ENCODE measurements around the gene ZNF236. TPM values are rescaled to one million over a fixed set of nuclear protein-coding genes. Genes with fewer than 3 reads are reported as not detected.

The ZNF236 gene
- total and polyA plus RNA-seq, 2 of the 13 experiments (the other 11 are each of a cell fraction or from before 2014, with no cell fraction given) = 3.0 to 7.2 TPM

DNA sequence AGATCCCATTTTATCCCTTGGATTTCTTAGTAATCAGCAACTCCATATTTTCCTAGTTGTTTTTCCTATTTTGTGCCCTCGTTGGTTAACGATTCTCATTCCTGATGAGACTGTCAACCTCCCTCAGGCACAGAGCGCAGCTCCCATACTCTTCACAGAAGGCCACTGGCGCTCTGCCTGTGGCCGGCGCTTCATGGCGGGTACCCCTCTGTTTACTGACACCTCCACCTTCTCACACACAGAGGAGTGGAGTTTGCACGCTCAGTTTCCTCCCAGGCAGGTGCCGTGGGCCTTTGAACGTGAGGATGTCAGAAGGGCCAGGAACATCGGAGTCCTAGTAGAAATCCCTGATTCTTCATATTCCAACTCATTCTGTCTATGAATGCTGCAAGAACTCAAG lies 171.2 kb downstream of the ZNF236 start (continued):
- TF ChIP-seq, protein P1, sequence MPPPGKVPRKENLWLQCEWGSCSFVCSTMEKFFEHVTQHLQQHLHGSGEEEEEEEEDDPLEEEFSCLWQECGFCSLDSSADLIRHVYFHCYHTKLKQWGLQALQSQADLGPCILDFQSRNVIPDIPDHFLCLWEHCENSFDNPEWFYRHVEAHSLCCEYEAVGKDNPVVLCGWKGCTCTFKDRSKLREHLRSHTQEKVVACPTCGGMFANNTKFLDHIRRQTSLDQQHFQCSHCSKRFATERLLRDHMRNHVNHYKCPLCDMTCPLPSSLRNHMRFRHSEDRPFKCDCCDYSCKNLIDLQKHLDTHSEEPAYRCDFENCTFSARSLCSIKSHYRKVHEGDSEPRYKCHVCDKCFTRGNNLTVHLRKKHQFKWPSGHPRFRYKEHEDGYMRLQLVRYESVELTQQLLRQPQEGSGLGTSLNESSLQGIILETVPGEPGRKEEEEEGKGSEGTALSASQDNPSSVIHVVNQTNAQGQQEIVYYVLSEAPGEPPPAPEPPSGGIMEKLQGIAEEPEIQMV (CRISPR knock-in tag; IDR thresholded peaks at IDR 0.05; ENCODE audit: low read depth) = 0 out of 2 replicates have a peak, but pooled peaks have one; percentile 23

DNA sequence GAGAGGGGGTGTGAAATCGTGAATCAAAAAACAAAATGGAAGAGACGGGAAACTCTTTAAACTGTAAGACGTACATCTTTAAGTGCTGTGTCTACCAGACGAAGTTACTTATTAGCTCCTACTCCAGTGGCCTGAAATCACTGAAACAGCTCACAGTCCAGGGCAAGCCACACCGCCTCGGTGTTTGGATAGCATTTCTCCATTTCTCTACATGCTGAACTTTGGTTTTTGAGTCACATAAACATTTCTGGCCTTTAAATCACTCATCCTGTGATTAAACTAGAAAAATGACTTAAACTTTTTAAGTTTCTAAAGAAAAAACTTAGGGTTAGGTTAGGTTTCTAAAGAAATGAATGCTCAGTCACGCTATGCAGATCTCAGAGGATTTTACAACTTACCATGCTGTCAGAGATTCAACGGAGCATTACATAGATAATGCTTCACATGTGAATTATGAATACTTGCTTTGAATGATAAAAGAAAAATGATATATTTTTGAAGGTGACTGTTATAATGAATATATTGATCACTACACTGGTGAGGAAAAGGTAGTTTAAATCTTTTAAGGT lies 171.8 kb downstream of the ZNF236 start:
- Histone ChIP-seq H3K9ac (ENCODE audit: insufficient read depth, low read depth, low read length) (0 out of 2 replicates have a peak overlapping the region, but pooled peaks have one; percentile 2), H3K4me3 (replicated peaks in 1 of 3; ENCODE audit: insufficient read depth in 1 of 3, low read depth in 2 of 3, low read length in 3 of 3) (peak overlapping the region; percentile 28 to 53 (median 29); a peak in 5 of 6 replicates), H4K20me1 (ENCODE audit: insufficient read depth, low read length) (no peaks in the 10 kb centered on the region), H2AFZ (ENCODE audit: low read length) (no peak overlapping the region), H3K4me2 (ENCODE audit: low read depth, low read length) (peak overlapping the region; percentile 80), H3K36me3 (replicated peaks in 1 of 2; ENCODE audit: control insufficient read depth in 1 of 2, insufficient read depth in 2 of 2, low read length in 2 of 2) (no peaks in the 10 kb centered on the region), H3K9me3 (ENCODE audit: low read length) (no peaks in the 10 kb centered on the region), H3K4me1 (ENCODE audit: insufficient read depth, low read length) (peaks cover 32% of the 10 kb centered on the region), H3K27me3 (ENCODE audit: control insufficient read depth in 1 of 2, insufficient read depth in 2 of 2, low read length in 2 of 2) (no peaks in the 10 kb centered on the region), H3K79me2 (ENCODE audit: insufficient read depth, low read length) (no peaks in the 10 kb centered on the region), H3K27ac (ENCODE audit: extremely low read length, insufficient read depth, low read length) (peak overlapping the region; percentile 34)
- CTCF ChIA-PET (ENCODE audit: low intra/inter-chr PET ratio, low total read pairs) = no interaction called here
- POLR2A ChIA-PET = interaction anchor here (1.0 kb wide), 2 partner anchors 12 to 62 kb away, joined by 3 read pairs; no protein-coding TSS in a partner anchor
- FAIRE-seq = peak; percentile 92
- 8% methylated on average over 8 of the region's 8 CpGs for WGBS (ENCODE audit: low lambda C conversion rate)
- in situ Hi-C loops (cut with HindIII; ENCODE audit: extremely low pct_ligation_motif_present, low pct_unique_long_range_greater_than_20kb) (loop anchor here (10.0 kb wide), 2 partner anchors 211 to 661 kb away; no protein-coding TSS in a partner anchor), intact Hi-C loops (cut with micrococcal nuclease; ENCODE audit: unreplicated experiment) (no loop called here)
- DNase-seq (ENCODE audit: low spot score) = peak; percentile 39
- no TSS peak for BruUV-seq (replicated peaks)
- peak; percentile 84 for ATAC-seq
- no peak for TF ChIP-seq ZFP1 (CRISPR knock-in tag; IDR thresholded peaks at IDR 0.05)
- TF ChIP-seq NKX3-1 (CRISPR knock-in tag; IDR thresholded peaks at IDR 0.05) = no peak
- no peak for TF ChIP-seq ZNF101 (CRISPR knock-in tag; IDR thresholded peaks at IDR 0.05; ENCODE audit: borderline replicate concordance, low read depth)
- TF ChIP-seq, protein P2, sequence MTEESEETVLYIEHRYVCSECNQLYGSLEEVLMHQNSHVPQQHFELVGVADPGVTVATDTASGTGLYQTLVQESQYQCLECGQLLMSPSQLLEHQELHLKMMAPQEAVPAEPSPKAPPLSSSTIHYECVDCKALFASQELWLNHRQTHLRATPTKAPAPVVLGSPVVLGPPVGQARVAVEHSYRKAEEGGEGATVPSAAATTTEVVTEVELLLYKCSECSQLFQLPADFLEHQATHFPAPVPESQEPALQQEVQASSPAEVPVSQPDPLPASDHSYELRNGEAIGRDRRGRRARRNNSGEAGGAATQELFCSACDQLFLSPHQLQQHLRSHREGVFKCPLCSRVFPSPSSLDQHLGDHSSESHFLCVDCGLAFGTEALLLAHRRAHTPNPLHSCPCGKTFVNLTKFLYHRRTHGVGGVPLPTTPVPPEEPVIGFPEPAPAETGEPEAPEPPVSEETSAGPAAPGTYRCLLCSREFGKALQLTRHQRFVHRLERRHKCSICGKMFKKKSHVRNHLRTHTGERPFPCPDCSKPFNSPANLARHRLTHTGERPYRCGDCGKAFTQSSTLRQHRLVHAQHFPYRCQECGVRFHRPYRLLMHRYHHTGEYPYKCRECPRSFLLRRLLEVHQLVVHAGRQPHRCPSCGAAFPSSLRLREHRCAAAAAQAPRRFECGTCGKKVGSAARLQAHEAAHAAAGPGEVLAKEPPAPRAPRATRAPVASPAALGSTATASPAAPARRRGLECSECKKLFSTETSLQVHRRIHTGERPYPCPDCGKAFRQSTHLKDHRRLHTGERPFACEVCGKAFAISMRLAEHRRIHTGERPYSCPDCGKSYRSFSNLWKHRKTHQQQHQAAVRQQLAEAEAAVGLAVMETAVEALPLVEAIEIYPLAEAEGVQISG (CRISPR knock-in tag; IDR thresholded peaks at IDR 0.05) = no peak
- TF ChIP-seq, protein P3, sequence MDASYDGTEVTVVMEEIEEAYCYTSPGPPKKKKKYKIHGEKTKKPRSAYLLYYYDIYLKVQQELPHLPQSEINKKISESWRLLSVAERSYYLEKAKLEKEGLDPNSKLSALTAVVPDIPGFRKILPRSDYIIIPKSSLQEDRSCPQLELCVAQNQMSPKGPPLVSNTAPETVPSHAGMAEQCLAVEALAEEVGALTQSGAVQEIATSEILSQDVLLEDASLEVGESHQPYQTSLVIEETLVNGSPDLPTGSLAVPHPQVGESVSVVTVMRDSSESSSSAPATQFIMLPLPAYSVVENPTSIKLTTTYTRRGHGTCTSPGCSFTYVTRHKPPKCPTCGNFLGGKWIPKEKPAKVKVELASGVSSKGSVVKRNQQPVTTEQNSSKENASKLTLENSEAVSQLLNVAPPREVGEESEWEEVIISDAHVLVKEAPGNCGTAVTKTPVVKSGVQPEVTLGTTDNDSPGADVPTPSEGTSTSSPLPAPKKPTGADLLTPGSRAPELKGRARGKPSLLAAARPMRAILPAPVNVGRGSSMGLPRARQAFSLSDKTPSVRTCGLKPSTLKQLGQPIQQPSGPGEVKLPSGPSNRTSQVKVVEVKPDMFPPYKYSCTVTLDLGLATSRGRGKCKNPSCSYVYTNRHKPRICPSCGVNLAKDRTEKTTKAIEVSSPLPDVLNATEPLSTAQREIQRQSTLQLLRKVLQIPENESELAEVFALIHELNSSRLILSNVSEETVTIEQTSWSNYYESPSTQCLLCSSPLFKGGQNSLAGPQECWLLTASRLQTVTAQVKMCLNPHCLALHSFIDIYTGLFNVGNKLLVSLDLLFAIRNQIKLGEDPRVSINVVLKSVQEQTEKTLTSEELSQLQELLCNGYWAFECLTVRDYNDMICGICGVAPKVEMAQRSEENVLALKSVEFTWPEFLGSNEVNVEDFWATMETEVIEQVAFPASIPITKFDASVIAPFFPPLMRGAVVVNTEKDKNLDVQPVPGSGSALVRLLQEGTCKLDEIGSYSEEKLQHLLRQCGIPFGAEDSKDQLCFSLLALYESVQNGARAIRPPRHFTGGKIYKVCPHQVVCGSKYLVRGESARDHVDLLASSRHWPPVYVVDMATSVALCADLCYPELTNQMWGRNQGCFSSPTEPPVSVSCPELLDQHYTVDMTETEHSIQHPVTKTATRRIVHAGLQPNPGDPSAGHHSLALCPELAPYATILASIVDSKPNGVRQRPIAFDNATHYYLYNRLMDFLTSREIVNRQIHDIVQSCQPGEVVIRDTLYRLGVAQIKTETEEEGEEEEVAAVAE (CRISPR knock-in tag; IDR thresholded peaks at IDR 0.05; ENCODE audit: borderline replicate concordance) = no peak
- TF ChIP-seq, protein P4, sequence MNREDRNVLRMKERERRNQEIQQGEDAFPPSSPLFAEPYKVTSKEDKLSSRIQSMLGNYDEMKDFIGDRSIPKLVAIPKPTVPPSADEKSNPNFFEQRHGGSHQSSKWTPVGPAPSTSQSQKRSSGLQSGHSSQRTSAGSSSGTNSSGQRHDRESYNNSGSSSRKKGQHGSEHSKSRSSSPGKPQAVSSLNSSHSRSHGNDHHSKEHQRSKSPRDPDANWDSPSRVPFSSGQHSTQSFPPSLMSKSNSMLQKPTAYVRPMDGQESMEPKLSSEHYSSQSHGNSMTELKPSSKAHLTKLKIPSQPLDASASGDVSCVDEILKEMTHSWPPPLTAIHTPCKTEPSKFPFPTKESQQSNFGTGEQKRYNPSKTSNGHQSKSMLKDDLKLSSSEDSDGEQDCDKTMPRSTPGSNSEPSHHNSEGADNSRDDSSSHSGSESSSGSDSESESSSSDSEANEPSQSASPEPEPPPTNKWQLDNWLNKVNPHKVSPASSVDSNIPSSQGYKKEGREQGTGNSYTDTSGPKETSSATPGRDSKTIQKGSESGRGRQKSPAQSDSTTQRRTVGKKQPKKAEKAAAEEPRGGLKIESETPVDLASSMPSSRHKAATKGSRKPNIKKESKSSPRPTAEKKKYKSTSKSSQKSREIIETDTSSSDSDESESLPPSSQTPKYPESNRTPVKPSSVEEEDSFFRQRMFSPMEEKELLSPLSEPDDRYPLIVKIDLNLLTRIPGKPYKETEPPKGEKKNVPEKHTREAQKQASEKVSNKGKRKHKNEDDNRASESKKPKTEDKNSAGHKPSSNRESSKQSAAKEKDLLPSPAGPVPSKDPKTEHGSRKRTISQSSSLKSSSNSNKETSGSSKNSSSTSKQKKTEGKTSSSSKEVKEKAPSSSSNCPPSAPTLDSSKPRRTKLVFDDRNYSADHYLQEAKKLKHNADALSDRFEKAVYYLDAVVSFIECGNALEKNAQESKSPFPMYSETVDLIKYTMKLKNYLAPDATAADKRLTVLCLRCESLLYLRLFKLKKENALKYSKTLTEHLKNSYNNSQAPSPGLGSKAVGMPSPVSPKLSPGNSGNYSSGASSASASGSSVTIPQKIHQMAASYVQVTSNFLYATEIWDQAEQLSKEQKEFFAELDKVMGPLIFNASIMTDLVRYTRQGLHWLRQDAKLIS (CRISPR knock-in tag; IDR thresholded peaks at IDR 0.05) = no peak
- TF ChIP-seq GPN1 (CRISPR knock-in tag; IDR thresholded peaks at IDR 0.05; ENCODE audit: borderline replicate concordance) = no peak
- no peak for TF ChIP-seq SRF (IDR thresholded peaks at IDR 0.05; ENCODE audit: low read depth, low read length)
